SJCRH30 (cell line): Measurements from ENCODE around the gene FXR1. TPM values are rescaled to one million over a fixed set of nuclear protein-coding genes. Genes with fewer than 3 reads are reported as not detected.

Experiments used
- DNase-seq, 2 experiments: peaks; one replicate each; pipeline ENCODE4 v3.0.0-alpha.2; 2015 to 2020
- H3K27ac ChIP-seq: fragments of 250-450 bp; sonication (Bioruptor Pico); 2 replicates; pipeline ENCODE4 v1.5.1; 2020; ENCODE audit warnings: mild to moderate bottlenecking, moderate library complexity
- H3K27me3 ChIP-seq: fragments of 250-450 bp; sonication (Bioruptor Pico); 2 replicates; pipeline ENCODE4 v1.5.1; 2020; ENCODE audit warnings: mild to moderate bottlenecking, moderate library complexity
- H3K36me3 ChIP-seq: fragments of 250-450 bp; sonication (Bioruptor Pico); 2 replicates; pipeline ENCODE4 v1.5.1; 2020; ENCODE audit warnings: mild to moderate bottlenecking, moderate library complexity
- H3K4me1 ChIP-seq: fragments of 250-450 bp; sonication (Bioruptor Pico); 2 replicates; pipeline ENCODE4 v1.5.1; 2020; ENCODE audit warnings: mild to moderate bottlenecking, moderate library complexity
- H3K4me3 ChIP-seq: fragments of 250-450 bp; sonication (Bioruptor Pico); 2 replicates; pipeline ENCODE4 v1.5.1; 2020; ENCODE audit warnings: mild to moderate bottlenecking, moderate library complexity
- H3K9me3 ChIP-seq: fragments of 250-450 bp; sonication (Bioruptor Pico); replicated peaks from 2 replicates; pipeline ENCODE4 v1.5.1; 2020; ENCODE audit warnings: mild to moderate bottlenecking, moderate library complexity
- total RNA-seq: library from RNA; depleted of rRNA; stranded (reverse); fragments of >200 nt; shearing (Covaris generic); gene quantifications from 2 replicates; pipeline ENCODE4 v1.2.3, GENCODE V29; 2014; rRNA removed

The FXR1 gene
- total RNA-seq, 1 experiment from 2014 or later, result 281 TPM

DNA sequence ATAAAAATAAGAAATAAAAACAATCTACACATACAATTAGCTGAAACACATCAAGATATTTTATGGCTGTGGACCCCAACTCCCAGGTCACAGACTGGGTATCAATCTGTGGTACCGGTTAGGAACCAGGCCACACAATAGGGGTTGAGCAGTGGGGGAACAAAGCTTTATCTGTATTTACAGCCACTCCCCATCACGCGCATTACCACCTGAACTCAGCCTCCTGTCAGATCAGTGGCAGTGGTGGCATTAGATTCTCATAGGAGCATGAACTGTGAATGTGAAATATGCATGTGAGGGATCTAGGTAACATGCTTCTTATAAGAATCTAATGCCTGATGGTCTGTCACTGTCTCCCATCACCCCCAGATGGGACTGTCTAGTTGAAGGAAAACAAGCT is 94.8 kb downstream of the FXR1 start:
- Histone ChIP-seq H3K4me3 (no peak overlapping the region), H3K27ac (no peak overlapping the region), H3K27me3 (no peaks in the 10 kb centered on the region), H3K9me3 (no peaks in the 10 kb centered on the region), H3K36me3 (no peaks in the 10 kb centered on the region), H3K4me1 (no peaks in the 10 kb centered on the region)
- DNase-seq, result no peak

DNA sequence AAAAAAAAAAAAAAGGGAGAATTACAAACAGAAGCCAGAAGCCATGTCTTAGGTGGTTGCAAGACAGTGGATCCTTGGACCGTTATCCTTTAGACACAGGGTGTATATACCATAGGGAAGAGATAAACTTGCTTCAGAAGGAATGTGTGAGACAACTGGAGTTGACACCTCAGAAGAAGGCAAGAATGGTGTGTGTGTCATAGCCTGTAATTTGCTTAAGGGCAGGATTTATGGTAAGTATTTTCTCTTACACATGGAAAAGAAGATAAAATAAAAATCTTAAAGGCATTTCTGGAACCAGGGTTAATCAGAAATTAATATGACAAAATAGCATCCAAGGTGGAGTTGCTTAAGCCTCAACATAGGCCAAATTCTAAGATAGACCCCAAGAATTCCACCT is 96.3 kb downstream of the FXR1 start:
- Histone ChIP-seq H3K9me3 (no peaks in the 10 kb centered on the region), H3K4me3 (no peak overlapping the region), H3K27ac (no peak overlapping the region), H3K36me3 (no peaks in the 10 kb centered on the region), H3K27me3 (no peaks in the 10 kb centered on the region), H3K4me1 (no peaks in the 10 kb centered on the region)
- no peak for DNase-seq

DNA sequence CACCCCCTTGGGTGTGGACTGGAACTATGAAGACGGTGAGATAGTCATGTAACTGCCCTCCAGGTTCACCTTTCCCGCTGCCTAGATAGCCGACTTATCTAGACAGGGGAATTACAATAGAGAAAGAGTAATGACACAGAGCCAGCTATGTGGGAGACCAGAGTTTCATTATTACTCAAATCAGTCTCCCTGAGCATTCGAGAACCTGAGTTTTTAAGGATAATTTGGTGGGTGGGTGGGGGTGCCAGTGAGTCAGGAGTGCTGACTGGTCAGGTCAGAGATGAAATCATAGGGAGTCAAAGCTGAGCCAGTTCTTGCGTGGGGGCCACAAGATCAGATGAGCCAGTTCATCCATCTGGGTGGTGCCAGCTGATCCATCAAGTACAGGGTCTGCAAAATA is 96.8 kb downstream of the FXR1 start:
- no peak for DNase-seq

DNA sequence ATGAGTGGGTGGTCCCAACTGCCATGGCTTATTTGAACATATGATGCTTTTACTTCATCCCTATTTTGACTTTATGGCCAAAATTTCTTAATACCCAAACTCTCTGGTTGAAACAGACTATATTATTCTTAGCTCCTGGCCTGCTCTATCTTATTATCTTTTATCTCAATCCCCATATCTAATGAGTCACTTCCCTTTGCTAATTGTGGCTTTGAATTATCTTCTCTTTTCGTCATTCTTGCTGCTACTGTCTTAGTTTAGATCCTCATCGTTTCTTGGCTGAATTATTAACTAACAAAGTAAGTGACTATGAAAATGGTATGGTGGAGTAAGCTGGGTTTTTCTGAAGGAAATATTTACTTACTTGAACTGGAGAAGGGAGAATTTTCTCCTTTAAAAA is 105.2 kb downstream of the FXR1 start:
- no peaks in the 10 kb centered on the region for H3K4me1 ChIP-seq
- H3K36me3 ChIP-seq, result no peaks in the 10 kb centered on the region
- no peaks in the 10 kb centered on the region for H3K9me3 ChIP-seq
- no peaks in the 10 kb centered on the region for H3K27me3 ChIP-seq
- no peak for DNase-seq
- no peak overlapping the region for H3K4me3 ChIP-seq
- H3K27ac ChIP-seq, result no peak overlapping the region

More for the DNA sequence above, 96.8 kb downstream of the FXR1 start:
- no peaks in the 10 kb centered on the region for H3K36me3 ChIP-seq
- H3K4me3 ChIP-seq, result no peak overlapping the region
- no peaks in the 10 kb centered on the region for H3K4me1 ChIP-seq
- no peaks in the 10 kb centered on the region for H3K27me3 ChIP-seq
- no peak overlapping the region for H3K27ac ChIP-seq
- H3K9me3 ChIP-seq, result no peaks in the 10 kb centered on the region

DNA sequence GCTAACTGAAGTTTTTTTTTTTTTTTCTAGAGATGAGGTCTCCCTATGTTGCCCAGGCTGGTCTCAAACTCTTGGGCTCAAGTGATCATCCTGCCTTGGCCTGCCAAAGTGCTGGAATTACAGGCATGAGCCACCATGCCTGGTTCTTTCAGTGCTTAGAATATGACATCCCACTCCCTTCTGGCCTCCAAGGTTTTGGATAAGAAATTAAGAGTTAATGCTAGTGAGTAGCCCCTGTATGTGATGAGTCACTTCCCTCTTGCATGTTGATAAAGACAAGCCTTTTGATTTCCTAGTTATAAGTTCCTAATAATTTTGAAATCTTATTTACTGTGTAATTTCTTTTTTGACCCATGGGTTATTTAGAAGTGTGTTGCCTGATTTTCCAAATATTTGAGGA is 112.7 kb downstream of the FXR1 start:
- Histone ChIP-seq H3K27me3 (no peaks in the 10 kb centered on the region), H3K9me3 (no peaks in the 10 kb centered on the region), H3K27ac (no peak overlapping the region), H3K36me3 (no peaks in the 10 kb centered on the region; the same call in 1 of the 2 replicates), H3K4me3 (no peak overlapping the region), H3K4me1 (no peaks in the 10 kb centered on the region)
- no peak for DNase-seq

DNA sequence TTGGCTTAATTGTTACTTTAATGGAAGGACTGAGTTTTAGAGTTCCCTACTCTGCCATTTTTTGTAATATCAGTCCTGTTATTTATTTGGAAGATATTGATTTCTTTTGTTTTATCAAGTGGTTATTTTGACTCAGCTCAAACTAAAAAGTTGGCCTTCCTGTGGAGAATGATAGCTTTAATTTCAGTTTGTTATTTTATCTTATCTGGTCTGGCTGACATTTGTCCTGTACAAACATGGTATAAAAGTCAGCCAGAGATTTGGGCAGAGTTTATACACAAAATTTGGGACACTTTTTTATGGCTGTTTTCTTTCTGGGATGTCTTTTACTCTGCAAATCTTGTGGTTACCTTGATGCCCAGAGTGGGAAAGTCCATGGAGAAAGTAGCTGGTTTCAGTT is 118.5 kb downstream of the FXR1 start:
- no peaks in the 10 kb centered on the region; the same call in 1 of the 2 replicates for H3K36me3 ChIP-seq
- H3K4me3 ChIP-seq, result no peak overlapping the region
- no peak for DNase-seq
- H3K9me3 ChIP-seq, result no peaks in the 10 kb centered on the region
- H3K4me1 ChIP-seq, result no peaks in the 10 kb centered on the region
- no peak overlapping the region for H3K27ac ChIP-seq
- no peaks in the 10 kb centered on the region for H3K27me3 ChIP-seq

Other genes with a start within 250 kb of the FXR1 start
- gene CCDC39, start 233.2 kb upstream of the FXR1 start, total RNA-seq, result not detected in 2 replicates
- 23.2 and 31.7 TPM in 2 replicates for gene DNAJC19, start 77.1 kb downstream of the FXR1 start, total RNA-seq